HG02938 (cell line): ENCODE measurements around the gene CNN3.

Source experiments
- ATAC-seq: cut with Tn5 transposase; IDR thresholded peaks from one replicate; pipeline ENCODE4 v1.9.1; 2021; ENCODE audit warnings: mild to moderate bottlenecking, moderate library complexity; ENCODE audit not compliant: unreplicated experiment

CNN3 gene

GRCh38 chr1:94925561-94926125, 1.3 kb downstream of the CNN3 start:
- no peak for ATAC-seq

- no peak for ATAC-seq
These were observed 1.9 kb downstream of the CNN3 start for GRCh38 chr1:94925004-94925403.

GRCh38 chr1:94922761-94923331, 4.1 kb downstream of the CNN3 start:
- no peak for ATAC-seq

- no peak for ATAC-seq
These were observed 4.9 kb downstream of the CNN3 start for GRCh38 chr1:94921977-94922376.

- no peak for ATAC-seq
These were observed 6.8 kb downstream of the CNN3 start for GRCh38 chr1:94920061-94920460.

GRCh38 chr1:94919241-94920030, 7.5 kb downstream of the CNN3 start:
- no peak for ATAC-seq

- no peak for ATAC-seq
These were observed 9.7 kb downstream of the CNN3 start for GRCh38 chr1:94917251-94917650.

- ATAC-seq, result no peak
These were observed 14.4 kb downstream of the CNN3 start for GRCh38 chr1:94912263-94913184.

- no peak for ATAC-seq
These were observed 17.4 kb downstream of the CNN3 start for GRCh38 chr1:94909486-94909885.

- no peak for ATAC-seq
These were observed 17.9 kb downstream of the CNN3 start for GRCh38 chr1:94908965-94909364.

GRCh38 chr1:94908190-94908589, 18.7 kb downstream of the CNN3 start:
- ATAC-seq, result no peak

- no peak for ATAC-seq
These were observed 19.8 kb downstream of the CNN3 start for GRCh38 chr1:94907136-94907535.

GRCh38 chr1:94906382-94906781, 20.5 kb downstream of the CNN3 start:
- no peak for ATAC-seq

GRCh38 chr1:94905207-94905606, 21.7 kb downstream of the CNN3 start:
- ATAC-seq, result no peak

- ATAC-seq, result no peak
These were observed 23.5 kb downstream of the CNN3 start for GRCh38 chr1:94903280-94904009.

- ATAC-seq, result no peak
These were observed 25.1 kb downstream of the CNN3 start for GRCh38 chr1:94901841-94902240.

- ATAC-seq, result no peak
These were observed 27.2 kb downstream of the CNN3 start for GRCh38 chr1:94899756-94900155.

GRCh38 chr1:94898491-94899385, 28.2 kb downstream of the CNN3 start:
- ATAC-seq, result no peak

- no peak for ATAC-seq
These were observed 31.4 kb downstream of the CNN3 start for GRCh38 chr1:94895518-94895917.

- no peak for ATAC-seq
These were observed 32.3 kb downstream of the CNN3 start for GRCh38 chr1:94894630-94895029.
